RWPE2 (cell line): ENCODE data around the gene PRKCE.

Experiments used
- ATAC-seq: fragments of 200-7000 bp; cut with Tn5 transposase; 3 replicates; pipeline ENCODE4 v1.9.1; 2021; ENCODE audit warnings: low read depth
- DNase-seq: peaks from one replicate; pipeline ENCODE4 v3.0.0-alpha.2; 2020; ENCODE audit warnings: low spot score
- H3K27ac ChIP-seq: fragments of 450-650 bp; 2 replicates; pipeline ENCODE4 v1.5.1; 2017; ENCODE audit warnings: mild to moderate bottlenecking; ENCODE audit not compliant: poor library complexity, severe bottlenecking
- H3K27me3 ChIP-seq: fragments of 250-450 bp; sonication (Bioruptor Pico); 2 replicates; pipeline ENCODE4 v1.5.1; 2021; ENCODE audit warnings: mild to moderate bottlenecking, moderate library complexity; ENCODE audit not compliant: insufficient read depth, poor library complexity, severe bottlenecking
- H3K36me3 ChIP-seq: fragments of 250-450 bp; sonication (Bioruptor Pico); 2 replicates; pipeline ENCODE4 v1.5.1; 2020; ENCODE audit warnings: low read depth, mild to moderate bottlenecking, moderate library complexity
- H3K4me1 ChIP-seq: fragments of 250-450 bp; sonication (Bioruptor Pico); 2 replicates; pipeline ENCODE4 v1.5.1; 2021; ENCODE audit warnings: mild to moderate bottlenecking, moderate library complexity; ENCODE audit not compliant: insufficient read depth, poor library complexity, severe bottlenecking
- H3K4me3 ChIP-seq: fragments of 250-450 bp; sonication (Bioruptor Pico); 2 replicates; pipeline ENCODE4 v1.5.1; 2021; ENCODE audit warnings: mild to moderate bottlenecking, moderate library complexity; ENCODE audit not compliant: severe bottlenecking
- H3K9me3 ChIP-seq: fragments of 250-450 bp; sonication (Bioruptor Pico); 2 replicates; pipeline ENCODE4 v1.5.1; 2021; ENCODE audit warnings: mild to moderate bottlenecking, moderate library complexity; ENCODE audit not compliant: severe bottlenecking
- CTCF ChIP-seq: fragments of 450-650 bp; IDR thresholded peaks from one replicate; pipeline ENCODE4 v1.5.1; 2017; ENCODE audit warnings: mild to moderate bottlenecking, moderate library complexity; ENCODE audit not compliant: poor library complexity, severe bottlenecking

PRKCE gene

GRCh38 chr2:45748239-45748638 lies 96.8 kb downstream of the PRKCE start:
- no peaks in the 10 kb centered on the region for H3K27me3 ChIP-seq
- no peaks in the 10 kb centered on the region for H3K9me3 ChIP-seq
- TF ChIP-seq CTCF = no peak
- ATAC-seq (no peak), DNase-seq (no peak)
- no peak overlapping the region for H3K4me3 ChIP-seq
- no peaks in the 10 kb centered on the region for H3K36me3 ChIP-seq
- no peak overlapping the region for H3K27ac ChIP-seq
- no peaks in the 10 kb centered on the region for H3K4me1 ChIP-seq

- DNase-seq (no peak), ATAC-seq (no peak)
- H3K36me3 ChIP-seq = no peaks in the 10 kb centered on the region
- no peaks in the 10 kb centered on the region for H3K27me3 ChIP-seq
- no peaks in the 10 kb centered on the region for H3K9me3 ChIP-seq
- TF ChIP-seq CTCF = no peak
- H3K4me1 ChIP-seq = no peaks in the 10 kb centered on the region
- H3K27ac ChIP-seq = no peak overlapping the region
- H3K4me3 ChIP-seq = no peak overlapping the region
Measured at GRCh38 chr2:45750001-45750400, 98.5 kb downstream of the PRKCE start.

GRCh38 chr2:45750484-45750883 lies 99.0 kb downstream of the PRKCE start:
- ATAC-seq (no peak), DNase-seq (no peak)
- no peak for TF ChIP-seq CTCF
- Histone ChIP-seq H3K9me3 (no peaks in the 10 kb centered on the region), H3K36me3 (no peaks in the 10 kb centered on the region), H3K27ac (no peak overlapping the region), H3K27me3 (no peaks in the 10 kb centered on the region), H3K4me1 (no peaks in the 10 kb centered on the region), H3K4me3 (no peak overlapping the region)

- H3K9me3 ChIP-seq = no peaks in the 10 kb centered on the region
- no peak for TF ChIP-seq CTCF
Measured at GRCh38 chr2:45753381-45753780, 101.9 kb downstream of the PRKCE start.

GRCh38 chr2:45754131-45755010 lies 102.9 kb downstream of the PRKCE start:
- Histone ChIP-seq H3K4me1 (no peaks in the 10 kb centered on the region), H3K4me3 (no peak overlapping the region), H3K27ac (no peak overlapping the region), H3K27me3 (no peaks in the 10 kb centered on the region), H3K36me3 (no peaks in the 10 kb centered on the region), H3K9me3 (no peaks in the 10 kb centered on the region)
- TF ChIP-seq CTCF = no peak
- ATAC-seq (no peak), DNase-seq (no peak)

More at GRCh38 chr2:45753381-45753780, 101.9 kb downstream of the PRKCE start:
- Histone ChIP-seq H3K27me3 (no peaks in the 10 kb centered on the region), H3K27ac (no peak overlapping the region), H3K36me3 (no peaks in the 10 kb centered on the region), H3K4me1 (no peaks in the 10 kb centered on the region), H3K4me3 (no peak overlapping the region)
- DNase-seq (no peak), ATAC-seq (no peak)
